GM18526 (cell line): ENCODE data around the gene ARID4B.

Experiments used
- POLR2A ChIP-seq: IDR thresholded peaks from 3 replicates; pipeline ENCODE4 v1.6.1; 2011; ENCODE audit not compliant: insufficient read length; ENCODE audit errors: extremely low read depth

Gene ARID4B

GRCh38 chr1:235229868-235230267 lies 98.1 kb downstream of the ARID4B start:
- no peak for TF ChIP-seq POLR2A

- no peak for TF ChIP-seq POLR2A
These were observed 100.6 kb downstream of the ARID4B start for GRCh38 chr1:235227414-235227813.

- no peak for TF ChIP-seq POLR2A
These were observed 101.0 kb downstream of the ARID4B start for GRCh38 chr1:235226933-235227332.

GRCh38 chr1:235225299-235225698 lies 102.7 kb downstream of the ARID4B start:
- no peak for TF ChIP-seq POLR2A

GRCh38 chr1:235221653-235222375 lies 106.2 kb downstream of the ARID4B start:
- no peak for TF ChIP-seq POLR2A

GRCh38 chr1:235215453-235215852 lies 112.5 kb downstream of the ARID4B start:
- TF ChIP-seq POLR2A: no peak

GRCh38 chr1:235213752-235214151 lies 114.2 kb downstream of the ARID4B start:
- TF ChIP-seq POLR2A: no peak

GRCh38 chr1:235211517-235211916 lies 116.5 kb downstream of the ARID4B start:
- no peak for TF ChIP-seq POLR2A

GRCh38 chr1:235207209-235207565 lies 120.8 kb downstream of the ARID4B start:
- TF ChIP-seq POLR2A: no peak

- TF ChIP-seq POLR2A: no peak
These were observed 121.3 kb downstream of the ARID4B start for GRCh38 chr1:235206533-235207208.

GRCh38 chr1:235205687-235206086 lies 122.3 kb downstream of the ARID4B start:
- TF ChIP-seq POLR2A: no peak

GRCh38 chr1:235203428-235203827 lies 124.6 kb downstream of the ARID4B start:
- TF ChIP-seq POLR2A: no peak

- TF ChIP-seq POLR2A: no peak
These were observed 128.5 kb downstream of the ARID4B start for GRCh38 chr1:235199441-235199840.

- TF ChIP-seq POLR2A: no peak
These were observed 137.5 kb downstream of the ARID4B start for GRCh38 chr1:235190431-235190830.

GRCh38 chr1:235187316-235187715 lies 140.7 kb downstream of the ARID4B start:
- TF ChIP-seq POLR2A: no peak

- no peak for TF ChIP-seq POLR2A
These were observed 146.3 kb downstream of the ARID4B start for GRCh38 chr1:235181561-235182245.

- no peak for TF ChIP-seq POLR2A
These were observed 147.0 kb downstream of the ARID4B start for GRCh38 chr1:235180916-235181460.

GRCh38 chr1:235176486-235176885 lies 151.5 kb downstream of the ARID4B start:
- no peak for TF ChIP-seq POLR2A
